ENCODE data around the gene EHBP1L1. TPM values are rescaled to one million over a fixed set of nuclear protein-coding genes. Genes with fewer than 3 reads are reported as not detected.

Gene EHBP1L1
- polyA plus RNA-seq, 3 donors: 29.6 to 507 (median 42.6) TPM

- Histone ChIP-seq H3K4me2 (replicated peaks; ENCODE audit: extremely low read depth, low read length, poor library complexity, severe bottlenecking) (peak overlapping the region; percentile 97), H3K4me3 (replicated peaks in 1 of 3; ENCODE audit: low read depth in 2 of 3, low read length in 3 of 3) (peak overlapping the region; percentile 68 to 100 (median 98)), H4K20me1 (ENCODE audit: insufficient read depth, low read length) (peaks cover 70% of the 10 kb centered on the region), H3K4me1 (ENCODE audit: control insufficient read depth in 1 of 2, insufficient read depth in 2 of 2, low read length in 2 of 2) (peaks cover 66 to 78% of the 10 kb centered on the region in 2 donors), H3K27ac (ENCODE audit: low read depth in 1 of 2, low read length in 2 of 2) (peak overlapping the region; percentile 85 to 90), H2AFZ (ENCODE audit: insufficient read depth, low read depth, low read length, poor library complexity, severe bottlenecking) (peak overlapping the region; percentile 8), H3K79me2 (ENCODE audit: insufficient read depth, low read length) (peaks cover 83% of the 10 kb centered on the region), H3K36me3 (replicated peaks in 1 of 2; ENCODE audit: control insufficient read depth in 1 of 2, insufficient read depth in 2 of 2, low read length in 2 of 2) (peaks cover 19 to 20% of the 10 kb centered on the region in 2 donors), H3K27me3 (ENCODE audit: control insufficient read depth in 2 of 2, insufficient read depth in 2 of 2, low read length in 2 of 2) (no peaks in the 10 kb centered on the region), H3K9ac (ENCODE audit: insufficient read depth, low read length, poor library complexity, severe bottlenecking) (peak overlapping the region; percentile 80), H3K9me3 (replicated peaks in 1 of 2; ENCODE audit: control insufficient read depth in 1 of 2, insufficient read depth in 1 of 2, low read length in 2 of 2) (no peaks in the 10 kb centered on the region)
- DNase-seq: peak in 1 of 3 donors; percentile 29
- no peak for TF ChIP-seq CTCF (IDR thresholded peaks at IDR 0.05)
- Mint-ChIP-seq H3K4me1 (peaks cover 62% of the 10 kb centered on the region), H3K36me3 (peaks cover 18 to 30% of the 10 kb centered on the region in 2 donors), H3K9me3 (peaks cover 0 to 2% (median 0%) of the 10 kb centered on the region in 7 donors), H3K27ac (peak overlapping the region; percentile 93 to 99 (median 97)), H3K27me3 (ENCODE audit: low read depth in 3 of 3) (no peaks in the 10 kb centered on the region), H3K4me3 (peak overlapping the region; percentile 90 to 94)
- 3% methylated on average over 22 of the region's 28 CpGs for WGBS (ENCODE audit: insufficient coverage)
- intact Hi-C loops (cut with micrococcal nuclease): loop anchor here (2.0 to 10.0 kb wide), 3 partner anchors 34 to 550 kb away; partner anchors contain the start of genes MAP3K11 (in 1 of the 2) and SNX15 (in 1 of the 2)
Observed at GRCh38 chr11:65574811-65575567, 864 bp upstream of the EHBP1L1 start.

DNA sequence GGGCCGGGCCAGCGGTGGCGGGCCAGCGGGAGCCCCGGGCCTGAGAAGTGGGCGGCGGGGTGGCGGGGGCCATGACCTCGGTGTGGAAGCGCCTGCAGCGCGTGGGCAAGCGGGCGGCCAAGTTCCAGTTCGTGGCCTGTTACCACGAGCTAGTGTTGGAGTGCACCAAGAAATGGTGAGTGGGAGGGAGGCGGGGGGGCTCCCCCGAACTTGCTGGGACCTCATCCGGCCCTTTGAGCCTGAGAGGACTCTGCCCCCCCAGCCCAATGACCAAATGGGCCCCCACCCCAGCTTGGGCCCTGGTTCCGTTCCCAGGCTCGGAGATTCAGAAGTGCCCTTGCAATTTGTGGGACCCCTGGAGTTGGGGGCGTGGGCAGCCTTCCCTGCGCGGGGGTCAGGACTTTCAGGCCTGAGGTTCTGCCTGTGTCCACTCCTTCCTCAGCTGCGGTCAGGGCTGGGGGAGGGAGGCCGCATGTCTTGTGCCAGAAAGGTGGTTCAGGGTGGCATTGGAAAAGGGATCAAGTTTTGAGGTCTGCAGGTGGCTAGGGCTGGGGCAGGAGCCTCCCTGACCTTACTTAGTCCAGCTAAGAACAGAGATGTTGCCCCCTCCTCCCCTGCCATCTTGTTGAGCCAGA lies 496 bp downstream of the EHBP1L1 start:
- H3K36me3 ChIP-seq (replicated peaks in 1 of 2; ENCODE audit: control insufficient read depth in 1 of 2, insufficient read depth in 2 of 2, low read length in 2 of 2): peaks cover 33 to 34% of the 10 kb centered on the region in 2 donors
- H3K4me3 Mint-ChIP-seq: peak overlapping the region; percentile 90 to 95
- H3K27ac ChIP-seq (ENCODE audit: low read depth in 1 of 2, low read length in 2 of 2): peak overlapping the region; percentile 82 to 93
- H3K79me2 ChIP-seq (ENCODE audit: insufficient read depth, low read length): peaks cover 85% of the 10 kb centered on the region
- H3K9ac ChIP-seq (ENCODE audit: insufficient read depth, low read length, poor library complexity, severe bottlenecking): peak overlapping the region; percentile 80
- peak overlapping the region; percentile 48 to 100 (median 98) for H3K4me3 ChIP-seq (replicated peaks in 1 of 3; ENCODE audit: low read depth in 2 of 3, low read length in 3 of 3)
- no peaks in the 10 kb centered on the region for H3K27me3 ChIP-seq (ENCODE audit: control insufficient read depth in 2 of 2, insufficient read depth in 2 of 2, low read length in 2 of 2)
- WGBS (ENCODE audit: insufficient coverage): 9% methylated on average over 22 of the region's 26 CpGs
- no peaks in the 10 kb centered on the region for H3K27me3 Mint-ChIP-seq (ENCODE audit: low read depth in 3 of 3)
- peak overlapping the region; percentile 97 for H3K4me2 ChIP-seq (replicated peaks; ENCODE audit: extremely low read depth, low read length, poor library complexity, severe bottlenecking)
- DNase-seq: no peak
- H3K9me3 Mint-ChIP-seq: peaks cover 0 to 2% (median 0%) of the 10 kb centered on the region in 7 donors
- H4K20me1 ChIP-seq (ENCODE audit: insufficient read depth, low read length): peaks cover 79% of the 10 kb centered on the region
- peaks cover 56% of the 10 kb centered on the region for H3K4me1 Mint-ChIP-seq
- TF ChIP-seq CTCF (IDR thresholded peaks at IDR 0.05): no peak
- H3K27ac Mint-ChIP-seq: peak overlapping the region; percentile 93 to 97 (median 95)
- peaks cover 57 to 79% of the 10 kb centered on the region in 2 donors for H3K4me1 ChIP-seq (ENCODE audit: control insufficient read depth in 1 of 2, insufficient read depth in 2 of 2, low read length in 2 of 2)
- intact Hi-C loops (cut with micrococcal nuclease): loop anchor here (5.0 to 10.0 kb wide), 2 partner anchors 36 to 552 kb away; partner anchors contain the start of genes MAP3K11 (in 1 of the 2) and SNX15 (in 1 of the 2)
- H2AFZ ChIP-seq (ENCODE audit: insufficient read depth, low read depth, low read length, poor library complexity, severe bottlenecking): no peak overlapping the region
- no peaks in the 10 kb centered on the region for H3K9me3 ChIP-seq (replicated peaks in 1 of 2; ENCODE audit: control insufficient read depth in 1 of 2, insufficient read depth in 1 of 2, low read length in 2 of 2)
- H3K36me3 Mint-ChIP-seq: peaks cover 28 to 43% of the 10 kb centered on the region in 2 donors
